ENCODE results near the gene GYS2.

- no peak for TF ChIP-seq CTCF (IDR thresholded peaks at IDR 0.05)
- TF ChIP-seq POLR2A (IDR thresholded peaks at IDR 0.05) = no peak
These were observed 39.9 kb upstream of the GYS2 start for GRCh38 chr12:21644516-21644915.
